SK-N-MC (cell line): ENCODE measurements around the gene CACNB2.

Experiments used
- EZH2 ChIP-seq: fragments of 200-600 bp; sonication (generic); IDR thresholded peaks from one replicate; pipeline ENCODE4 v1.6.1; 2017; ENCODE audit warnings: antibody characterized with exemption
- POLR2AphosphoS5 ChIP-seq: IDR thresholded peaks from 2 replicates; pipeline ENCODE4 v1.6.1; 2012; ENCODE audit warnings: mild to moderate bottlenecking, low read depth, low read length, borderline replicate concordance

- TF ChIP-seq POLR2AphosphoS5 = no peak
- no peak for TF ChIP-seq EZH2
Measured at GRCh38 chr10:18221882-18222281, 81.7 kb downstream of the CACNB2 start.
